NCI-H460 (cell line): ENCODE measurements around the gene SRSF1. TPM values are rescaled to one million over a fixed set of nuclear protein-coding genes. Genes with fewer than 3 reads are reported as not detected.
A peak's percentile ranks its signal among the peaks of the same experiment; 100 is the strongest.

ENCODE experiments used
- DNase-seq: peaks from one replicate; pipeline ENCODE4 v3.0.0-alpha.2; 2016; ENCODE audit warnings: low read depth; ENCODE audit errors: extremely low read depth
- total RNA-seq: library from RNA; depleted of rRNA; stranded (reverse); fragments of >200 nt; shearing (Covaris generic); gene quantifications from 2 replicates; pipeline ENCODE4 v1.2.3, GENCODE V29; 2014

The SRSF1 gene
- total RNA-seq, 1 experiment from 2014 or later = 275 TPM

DNA sequence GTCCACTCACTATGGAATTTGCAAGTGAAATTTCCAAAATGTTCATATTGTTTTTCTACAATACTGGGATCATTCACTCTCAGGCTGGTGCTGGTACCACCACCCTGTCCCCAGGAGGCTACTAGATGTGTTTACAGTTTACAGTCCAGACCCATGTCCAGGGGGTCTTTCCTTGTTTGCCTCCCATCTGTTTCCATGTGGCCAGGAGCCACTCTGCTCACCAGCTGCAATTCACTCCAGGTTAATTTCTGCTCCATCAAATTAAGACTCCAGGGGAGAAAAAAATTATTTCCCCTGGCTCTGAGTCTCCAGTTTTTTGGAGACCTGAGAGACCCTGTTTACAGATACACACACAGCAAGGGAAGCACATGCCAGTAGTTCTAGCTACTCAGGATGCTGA lies 12.5 kb upstream of the SRSF1 start:
- no peak for DNase-seq

DNA sequence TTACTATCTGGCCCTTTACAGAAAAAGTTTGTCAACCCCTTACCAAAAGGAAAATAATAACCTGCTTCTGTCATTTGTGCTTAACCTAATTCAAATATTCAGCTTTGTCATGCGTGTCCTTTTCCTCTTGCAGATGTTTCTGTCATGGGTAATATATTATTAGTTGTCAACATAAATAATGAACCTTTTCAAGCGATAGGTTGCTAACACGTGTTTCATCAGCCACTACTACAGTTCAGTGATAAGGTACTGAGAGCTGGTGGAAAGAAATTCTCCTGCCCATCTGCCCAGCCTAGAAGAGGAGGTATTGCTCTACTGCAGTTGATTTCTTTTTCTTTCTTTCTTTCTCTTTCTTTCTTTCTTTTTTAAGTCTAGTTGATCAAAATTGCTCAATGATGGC lies 12.0 kb upstream of the SRSF1 start:
- no peak for DNase-seq

DNA sequence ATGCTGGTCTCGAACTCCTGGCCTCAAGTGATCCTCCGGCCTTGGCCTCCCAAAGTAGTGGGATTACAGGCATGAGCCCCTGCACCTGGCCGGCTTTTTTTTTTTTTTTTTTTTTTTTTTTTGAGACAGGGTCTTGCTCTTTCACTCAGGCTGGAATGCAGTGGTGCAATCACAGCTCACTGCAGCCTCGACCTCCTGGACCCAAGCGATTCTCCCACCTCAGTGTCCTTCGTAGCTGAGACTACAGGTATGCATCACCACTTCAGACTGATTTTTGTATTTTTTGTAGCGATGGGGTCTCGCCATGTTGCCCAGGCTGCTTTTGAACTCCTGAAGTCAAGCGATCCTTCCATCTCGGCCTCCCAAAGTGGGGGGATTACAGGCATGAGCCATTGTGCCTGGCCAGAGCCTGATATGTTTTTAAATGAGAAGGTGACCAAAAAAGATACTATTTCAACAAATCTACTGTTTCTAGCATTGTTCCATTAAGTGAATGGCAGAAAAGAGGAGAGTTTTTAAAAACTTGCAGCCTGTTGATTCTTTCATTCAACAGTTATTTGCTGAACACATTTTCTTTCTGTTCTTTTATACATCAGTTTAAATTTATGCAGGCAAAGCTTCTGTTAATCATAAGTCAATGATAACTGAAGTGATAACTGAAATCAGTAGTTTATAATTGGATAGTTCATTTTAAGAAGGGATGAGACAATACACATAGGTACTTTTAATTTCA lies 3.2 kb upstream of the SRSF1 start:
- DNase-seq = no peak

DNA sequence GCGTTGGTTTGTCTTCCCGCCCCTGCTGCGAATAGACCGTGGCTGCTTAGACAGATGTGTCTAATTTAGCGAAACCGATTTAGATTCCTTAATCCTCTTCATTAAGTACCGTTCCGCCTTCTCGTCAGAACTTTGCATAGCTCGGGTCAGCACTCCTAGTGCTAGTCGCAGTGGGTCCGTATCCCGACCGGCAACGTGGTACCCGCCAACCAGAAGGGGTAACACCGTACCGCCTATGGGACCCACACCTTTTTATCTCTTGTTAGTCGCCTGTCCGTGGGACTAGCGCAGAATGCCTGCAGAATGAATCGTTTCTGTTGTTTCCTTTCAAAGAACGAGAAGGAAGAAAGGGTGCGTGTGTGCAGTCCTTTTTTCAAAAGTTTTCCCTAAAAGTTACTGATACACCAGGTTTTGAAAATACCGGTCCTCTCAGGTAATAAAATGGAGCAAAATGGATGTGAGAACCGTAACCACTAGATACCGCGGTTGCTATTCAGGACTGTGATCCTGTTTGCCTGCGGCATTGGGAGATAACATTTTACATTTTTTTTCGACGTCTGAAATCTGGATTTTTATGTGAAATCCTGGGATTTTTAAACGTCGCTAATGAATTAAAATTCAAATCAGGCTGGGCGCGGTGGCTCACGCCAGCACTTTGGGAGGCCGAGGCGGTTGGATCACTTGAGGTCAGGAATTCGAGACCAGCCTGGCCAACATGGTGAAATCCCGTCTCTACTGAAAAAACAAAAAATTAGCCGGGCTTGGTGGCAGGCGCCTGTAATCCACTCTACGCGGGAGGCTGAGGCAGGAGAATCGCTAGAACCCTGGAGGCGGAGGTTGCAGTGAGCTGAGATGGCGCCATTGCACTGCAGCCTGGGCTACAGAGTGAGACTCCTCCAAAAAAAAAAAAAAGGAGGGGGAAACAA lies 998 bp upstream of the SRSF1 start:
- DNase-seq = no peak

DNA sequence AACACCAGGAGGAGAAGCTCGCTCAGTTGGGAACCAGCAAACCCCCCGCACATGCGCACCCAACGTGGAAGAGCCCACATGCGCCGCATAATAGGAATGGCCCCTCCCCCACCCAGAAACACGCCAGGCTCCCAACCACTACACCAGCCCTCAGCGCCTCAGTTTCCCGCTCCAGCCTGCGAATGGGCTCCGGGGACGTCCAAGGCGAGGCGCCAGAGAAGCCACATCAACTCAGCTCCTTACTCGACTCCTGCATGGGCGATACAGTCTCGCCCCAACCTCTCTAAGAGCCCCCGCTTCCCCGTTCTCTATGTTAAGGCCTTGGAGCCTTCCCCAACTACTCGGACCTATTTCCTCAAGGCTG lies 504 bp downstream of the SRSF1 start:
- peak; percentile 75 for DNase-seq

DNA sequence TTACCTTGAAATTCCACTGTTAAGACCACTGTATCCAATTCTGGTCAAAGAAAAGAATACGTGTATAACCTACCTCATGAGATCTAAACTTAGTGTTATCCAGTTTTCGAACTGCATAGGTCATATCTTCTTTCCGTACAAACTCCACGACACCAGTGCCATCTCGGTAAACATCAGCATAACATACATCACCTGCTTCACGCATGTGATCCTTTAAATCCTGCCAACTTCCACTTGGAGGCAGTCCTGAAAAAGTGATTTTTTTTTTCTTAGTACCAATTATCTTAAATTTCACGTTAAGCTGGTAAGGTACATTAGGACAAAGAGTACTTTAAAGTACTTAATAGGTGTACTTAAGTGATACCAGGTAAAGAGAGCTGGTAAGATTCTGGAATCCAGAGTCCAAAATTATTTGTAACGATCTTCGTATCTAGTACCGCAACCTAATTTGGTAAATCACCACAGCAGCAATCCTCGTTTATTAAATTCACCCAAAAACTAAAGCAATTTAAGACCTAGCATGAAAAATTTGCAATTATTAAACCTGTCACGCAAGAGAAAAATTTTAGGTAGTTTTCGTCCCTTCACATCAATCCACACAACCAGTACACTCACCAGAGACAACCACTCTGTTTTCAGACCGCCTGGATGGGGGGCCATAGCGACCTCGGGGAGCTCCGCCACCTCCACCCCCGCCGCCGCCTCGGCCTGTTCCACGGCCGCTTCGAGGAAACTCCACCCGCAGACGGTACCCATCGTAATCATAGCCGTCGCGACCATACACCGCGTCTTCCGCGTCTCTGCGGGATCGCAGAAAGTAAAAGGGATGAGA lies 1.1 kb downstream of the SRSF1 start:
- DNase-seq = no peak

DNA sequence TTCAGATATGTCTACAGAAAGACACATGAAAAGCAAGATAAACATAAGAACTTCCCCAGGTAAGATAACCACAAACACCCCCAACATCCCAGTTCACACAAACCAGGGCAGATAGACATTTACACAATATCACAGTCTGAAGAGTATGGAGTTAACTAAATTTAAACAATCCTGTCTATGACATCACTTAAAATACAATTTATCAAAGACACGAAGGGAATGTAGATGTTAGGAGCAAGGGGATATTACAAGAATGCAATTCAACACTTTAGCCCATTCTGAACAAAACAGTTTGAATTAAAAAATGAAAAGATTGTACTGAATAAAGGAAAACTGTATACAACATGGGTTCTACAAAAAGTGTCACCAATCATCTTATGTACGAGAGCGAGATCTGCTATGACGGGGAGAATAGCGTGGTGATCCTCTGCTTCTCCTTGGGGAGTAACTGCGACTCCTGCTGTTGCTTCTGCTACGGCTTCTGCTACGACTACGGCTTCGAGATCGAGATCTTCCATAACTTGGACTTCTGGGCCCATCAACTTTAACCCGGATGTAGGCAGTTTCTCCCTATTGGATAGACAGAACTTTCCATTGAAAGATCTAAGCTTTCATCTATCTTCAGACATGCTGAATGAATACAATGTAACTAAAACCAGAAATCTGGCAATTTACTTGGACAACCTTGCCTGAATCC lies 1.9 kb downstream of the SRSF1 start:
- DNase-seq = no peak

DNA sequence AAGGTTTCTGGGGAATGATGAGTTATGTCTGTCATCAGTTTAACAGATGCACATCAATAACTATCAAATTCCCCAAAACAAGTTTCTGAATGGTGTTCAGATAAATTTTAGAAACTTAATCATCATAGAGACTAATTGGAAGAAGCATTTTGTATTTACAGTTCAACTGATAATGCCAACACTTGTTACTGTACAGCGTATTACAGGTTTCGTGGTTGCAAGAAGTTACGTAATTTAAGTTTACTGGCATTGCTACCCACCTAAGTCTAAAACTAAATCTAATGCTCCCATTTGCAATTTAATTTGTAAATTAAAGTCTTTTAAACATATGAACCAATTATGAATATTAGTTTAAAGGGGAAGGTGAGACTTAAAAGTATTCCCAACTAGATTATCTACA lies 3.0 kb downstream of the SRSF1 start:
- DNase-seq = no peak

DNA sequence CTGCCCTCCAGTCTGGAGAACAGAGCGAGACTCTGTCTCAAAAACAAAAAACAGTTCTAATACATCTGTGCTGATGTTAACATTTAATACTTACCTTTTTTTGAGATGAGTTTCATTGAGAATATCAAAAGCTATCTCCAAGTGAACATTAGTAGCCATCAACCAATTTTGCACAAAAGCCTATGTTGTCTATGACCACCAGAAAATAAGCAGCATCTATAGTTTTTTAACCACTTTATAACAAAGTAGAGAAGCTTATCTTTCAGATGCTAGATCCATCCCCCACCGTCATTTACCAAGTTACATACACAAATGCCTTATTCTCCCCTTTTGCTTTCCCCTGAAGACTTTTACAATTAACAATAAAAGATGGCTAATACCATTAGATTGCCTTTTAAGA lies 4.1 kb downstream of the SRSF1 start:
- DNase-seq = no peak

DNA sequence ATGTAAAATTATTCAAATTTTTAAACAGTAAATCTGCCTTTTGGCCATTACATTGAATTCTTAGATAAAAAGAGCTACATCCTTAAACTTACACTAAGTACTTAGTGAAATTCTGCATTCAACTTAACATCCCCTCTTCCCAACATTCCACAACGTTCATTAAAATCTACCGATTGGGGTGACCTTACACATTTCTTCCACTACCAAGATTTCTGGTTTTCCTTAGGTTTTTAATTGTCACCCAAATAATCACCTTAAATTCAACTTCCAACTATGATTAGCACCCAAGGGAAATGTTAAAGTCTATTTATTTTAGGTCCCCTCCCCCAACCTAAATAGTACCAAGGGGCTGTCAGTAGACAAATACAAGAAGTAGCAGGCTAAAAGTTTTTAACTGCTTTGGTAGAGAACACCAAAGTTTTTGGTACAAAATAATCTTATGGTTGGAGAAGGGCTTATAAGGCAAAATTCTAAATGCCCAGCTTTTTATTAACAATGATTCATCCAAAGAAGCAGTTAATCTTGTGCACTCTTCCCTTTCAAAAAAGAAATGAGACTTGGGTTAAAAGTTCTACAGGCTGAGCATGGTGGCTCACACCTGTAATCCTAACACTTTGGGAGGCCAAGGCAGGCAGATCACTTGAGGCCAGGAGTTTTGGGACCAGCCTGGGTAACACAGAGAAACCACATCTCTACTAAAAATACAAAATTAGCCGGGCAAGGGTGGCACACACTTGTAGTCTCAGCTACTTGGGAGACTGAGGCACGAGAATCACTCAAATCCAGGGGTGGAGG lies 4.7 kb downstream of the SRSF1 start:
- no peak for DNase-seq

DNA sequence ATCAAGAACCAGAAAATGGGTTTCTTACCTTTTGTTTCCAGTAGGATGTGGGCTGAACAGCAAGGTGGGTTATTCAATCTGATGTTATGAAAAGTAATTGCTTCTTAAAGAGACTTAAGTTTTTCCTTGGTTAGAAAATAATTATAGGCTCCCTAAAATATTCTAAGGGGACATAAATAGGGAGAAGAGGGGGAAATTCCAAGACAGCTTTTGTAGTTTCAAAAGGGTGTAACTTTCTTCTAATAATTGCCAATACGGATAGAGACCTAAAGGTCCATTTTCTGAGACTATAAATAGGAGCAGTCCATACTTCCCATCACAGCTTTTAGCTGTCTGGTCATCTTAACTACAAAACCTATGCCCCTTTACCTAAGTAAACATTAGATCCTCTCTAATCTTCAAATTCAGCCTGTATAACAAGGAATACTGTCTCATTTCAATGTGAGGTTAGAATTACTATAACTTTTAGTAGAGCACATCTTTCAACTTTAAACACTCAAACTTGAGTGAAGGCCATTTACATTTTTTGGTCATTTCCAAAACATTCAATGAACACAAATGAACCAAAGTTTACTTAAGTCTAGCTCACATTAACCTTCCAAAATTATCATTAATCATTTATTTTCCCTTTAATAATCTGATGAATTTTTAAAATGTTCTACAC lies 5.5 kb downstream of the SRSF1 start:
- no peak for DNase-seq

DNA sequence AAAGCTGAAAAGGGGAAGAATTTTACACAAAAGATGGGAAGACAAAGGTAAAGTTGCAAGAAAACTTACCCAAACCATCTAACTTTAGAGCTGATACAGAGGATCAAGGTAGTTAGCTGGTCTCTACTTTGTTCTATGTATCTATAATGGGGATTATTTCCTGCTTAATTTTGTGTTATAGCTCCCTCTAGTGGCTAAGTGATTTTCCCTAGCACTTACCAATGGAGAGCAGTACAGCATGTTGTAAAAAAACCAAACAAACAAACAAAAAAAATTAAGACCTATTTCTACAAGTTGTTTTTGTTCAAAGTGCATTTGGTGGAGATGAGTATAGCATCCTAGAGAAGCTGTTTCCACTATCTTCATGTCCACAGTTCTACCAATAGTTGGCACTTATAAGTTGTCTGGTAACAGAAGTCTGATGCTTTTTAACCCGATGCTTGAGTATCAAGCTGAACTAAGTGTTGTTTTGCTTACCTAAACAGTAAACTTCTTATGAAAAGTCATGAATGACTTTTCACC lies 7.5 kb downstream of the SRSF1 start:
- DNase-seq = peak; percentile 77

DNA sequence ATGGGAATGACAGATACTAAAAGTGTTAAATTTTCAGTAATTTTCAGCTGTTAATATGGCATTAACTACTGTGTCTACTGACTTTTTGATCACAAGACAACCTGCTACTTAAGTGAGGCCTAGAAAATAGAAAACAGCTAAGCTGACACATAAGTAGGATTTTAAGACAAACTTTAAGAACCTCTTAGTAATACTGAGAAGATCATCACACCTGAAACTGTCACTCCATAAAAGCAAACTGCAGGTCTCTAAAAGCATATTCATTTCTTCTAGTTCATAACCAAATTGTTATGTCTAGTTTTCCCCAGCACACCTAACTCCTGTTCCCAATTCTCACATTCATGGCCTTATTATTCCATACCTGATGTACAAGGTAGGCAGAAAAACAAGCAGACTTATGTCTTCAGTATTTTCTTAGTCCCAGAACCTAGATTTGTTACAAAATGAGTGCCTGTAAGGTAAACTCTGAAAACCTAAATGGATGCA lies 8.0 kb downstream of the SRSF1 start:
- no peak for DNase-seq

DNA sequence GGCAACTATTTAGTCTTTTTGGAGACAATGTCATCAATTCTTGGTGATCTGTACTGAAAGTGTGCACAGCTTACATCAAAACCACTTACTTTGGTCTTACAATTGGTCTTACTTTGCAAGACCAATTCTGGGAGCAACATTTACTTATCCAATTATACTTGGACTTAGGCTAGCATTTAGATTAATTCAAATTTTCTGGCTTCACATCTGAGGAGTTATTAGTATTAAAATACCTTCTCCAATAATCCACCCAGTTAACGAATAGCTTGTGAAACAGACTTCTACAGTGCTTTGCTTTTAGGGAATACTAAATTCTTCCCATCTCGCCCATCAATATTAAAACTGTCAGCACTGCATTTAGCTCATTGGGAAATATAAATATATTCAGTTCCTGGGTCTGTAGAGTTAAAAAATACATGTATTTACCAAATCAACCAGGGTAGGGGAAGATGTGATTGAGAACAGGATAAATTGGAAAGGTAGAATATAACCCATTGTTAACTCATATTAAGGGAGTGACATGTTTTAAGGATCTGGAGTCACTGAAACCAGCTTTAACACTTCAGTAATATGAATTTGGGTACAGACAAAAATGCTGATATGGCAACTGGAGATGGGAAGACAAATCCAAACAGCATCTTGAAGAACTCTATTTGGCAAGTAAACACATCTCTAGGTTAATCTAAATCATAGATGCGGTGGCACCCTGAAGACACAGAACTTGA lies 9.8 kb downstream of the SRSF1 start:
- DNase-seq = no peak

DNA sequence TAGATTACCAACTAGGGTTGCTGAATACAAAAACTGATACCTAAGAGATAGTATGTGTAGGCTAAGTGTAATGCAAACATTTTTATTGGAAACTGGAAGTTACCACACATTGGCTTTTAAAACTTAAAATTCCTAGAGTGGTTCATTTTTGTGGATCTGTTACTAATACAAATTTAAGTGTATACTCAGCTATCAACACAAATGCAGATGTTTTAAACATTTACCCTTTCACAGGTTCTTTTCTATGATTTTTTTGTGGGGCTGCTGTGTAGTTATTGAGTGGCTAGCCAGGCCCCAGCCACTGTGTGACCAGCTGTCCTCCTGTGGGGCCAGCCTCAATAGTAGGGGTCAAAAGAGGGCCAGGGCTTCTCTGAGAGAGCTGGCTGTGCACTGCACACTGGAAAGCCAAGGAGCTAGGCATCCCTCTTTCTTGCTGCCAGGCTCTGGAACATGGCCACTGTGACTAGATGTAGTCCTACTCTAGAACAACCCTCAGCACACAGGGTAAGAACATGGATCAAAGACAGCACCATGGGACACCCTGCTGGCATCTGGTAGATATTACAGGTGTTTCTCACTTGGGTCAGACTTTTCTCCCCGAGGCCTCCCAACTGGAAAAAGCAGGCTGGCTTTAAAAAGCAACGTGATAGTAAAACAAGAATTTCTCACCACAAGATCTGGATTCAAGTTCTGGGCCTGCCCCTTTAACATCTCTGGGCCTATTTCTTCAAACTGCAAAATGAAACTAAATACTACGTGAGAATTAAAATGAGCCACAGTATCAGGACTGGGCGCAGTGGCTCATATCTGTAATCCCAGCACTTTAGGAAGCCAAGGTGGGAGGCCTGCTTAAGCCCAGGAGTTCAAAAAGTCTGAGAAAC lies 11.7 kb downstream of the SRSF1 start:
- DNase-seq = peak; percentile 67

DNA sequence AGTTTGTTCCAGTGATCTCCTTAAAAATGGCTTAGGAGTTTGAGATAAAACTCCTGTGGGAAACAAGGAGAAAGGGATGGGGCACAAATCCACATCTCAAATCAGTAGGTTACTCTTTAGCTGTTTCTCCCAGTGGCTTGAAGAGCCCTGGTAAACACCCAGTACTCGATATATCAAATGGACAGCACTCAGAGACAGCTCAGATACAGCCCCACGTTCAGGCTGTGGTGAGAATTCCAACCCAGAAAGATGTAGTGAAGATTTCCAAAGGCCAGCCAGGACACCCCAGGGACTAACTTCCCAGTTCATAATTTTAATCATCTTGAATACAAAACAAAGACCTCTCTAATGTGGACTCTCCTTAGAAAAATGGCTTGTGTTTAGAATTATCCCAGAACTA lies 12.6 kb downstream of the SRSF1 start:
- no peak for DNase-seq
